IMR-90 (cell line): ENCODE measurements around the gene KLHL12. TPM values are rescaled to one million over a fixed set of nuclear protein-coding genes. Genes with fewer than 3 reads are reported as not detected.

Experiments used
- ATAC-seq: fragments of 200-7000 bp; cut with Tn5 transposase; 2 replicates; pipeline ENCODE4 v1.9.1; 2020; ENCODE audit warnings: low read depth, mild to moderate bottlenecking, moderate library complexity
- BruUV-seq: library from RNA; stranded (reverse); fragments of 400-500 nt; replicated peaks from 2 replicates; lab custom pipeline; 2021; lab: Mats Ljungman, UMichigan
- CTCF ChIA-PET: fragments of 300-600 bp; formaldehyde crosslinking; extraction: SDS; loops from one replicate; lab custom pipeline; 2021; ENCODE audit warnings: antibody characterized with exemption; lab: Yijun Ruan, JAX
- POLR2A ChIA-PET: fragments of 300-600 bp; sonication (Branson Sonifier 250); formaldehyde crosslinking; loops from one replicate; lab custom pipeline; 2022; ENCODE audit warnings: antibody characterized with exemption; ENCODE audit not compliant: unreplicated experiment; lab: Charles Lee
- DNase-seq: peaks from one replicate; pipeline ENCODE4 v3.0.0; 2013
- H2AFZ ChIP-seq: replicated peaks from 2 replicates; pipeline ENCODE3; 2013; ENCODE audit warnings: low read length, mild to moderate bottlenecking; ENCODE audit not compliant: poor library complexity
- H2AK5ac ChIP-seq: 2 replicates; pipeline ENCODE4 v1.6.1; 2013; ENCODE audit warnings: low read depth, low read length, inconsistent platforms
- H2AK9ac ChIP-seq: replicated peaks from 2 replicates; pipeline ENCODE3; 2013; ENCODE audit warnings: mild to moderate bottlenecking, low read depth, low read length, moderate library complexity; ENCODE audit not compliant: poor library complexity
- H2BK120ac ChIP-seq: 2 replicates; pipeline ENCODE4 v1.6.1; 2013; ENCODE audit warnings: low read depth, low read length, inconsistent platforms
- H2BK15ac ChIP-seq: 3 replicates; pipeline ENCODE4 v1.6.1; 2013; ENCODE audit warnings: low read depth, low read length, inconsistent platforms
- H2BK20ac ChIP-seq: 2 replicates; pipeline ENCODE4 v1.6.1; 2013; ENCODE audit warnings: low read depth, mild to moderate bottlenecking, inconsistent platforms, low read length, moderate library complexity
- H2BK5ac ChIP-seq: 2 replicates; pipeline ENCODE4 v1.6.1; 2013; ENCODE audit warnings: mild to moderate bottlenecking, low read depth, low read length, inconsistent platforms; ENCODE audit not compliant: poor library complexity, severe bottlenecking
- H3K14ac ChIP-seq: replicated peaks from 2 replicates; pipeline ENCODE4 v1.6.1; 2013; ENCODE audit warnings: low read depth, low read length, inconsistent platforms
- H3K18ac ChIP-seq: 2 replicates; pipeline ENCODE4 v1.6.1; 2013; ENCODE audit warnings: low read depth, low read length, control low read depth
- H3K23ac ChIP-seq: 2 replicates; pipeline ENCODE4 v1.6.1; 2013; ENCODE audit warnings: low read depth, low read length, inconsistent platforms
- H3K27ac ChIP-seq: 2 replicates; pipeline ENCODE4 v1.5.1; 2013; ENCODE audit warnings: mild to moderate bottlenecking, control low read depth, low read length; ENCODE audit not compliant: insufficient read depth
- H3K27me3 ChIP-seq: 2 replicates; pipeline ENCODE4 v1.6.1; 2013; ENCODE audit warnings: low read length; ENCODE audit not compliant: control insufficient read depth, insufficient read depth
- H3K36me3 ChIP-seq: 2 replicates; pipeline ENCODE4 v1.6.1; 2013; ENCODE audit warnings: low read length, mixed read lengths; ENCODE audit not compliant: control insufficient read depth, insufficient read depth
- H3K4ac ChIP-seq: 2 replicates; pipeline ENCODE4 v1.6.1; 2013; ENCODE audit warnings: low read depth, low read length, inconsistent platforms
- H3K4me1 ChIP-seq: 2 replicates; pipeline ENCODE4 v1.6.1; 2013; ENCODE audit warnings: low read length, mixed read lengths; ENCODE audit not compliant: control insufficient read depth, insufficient read depth
- H3K4me2 ChIP-seq: 2 replicates; pipeline ENCODE4 v1.6.1; 2013; ENCODE audit warnings: low read depth, mild to moderate bottlenecking, control low read depth, low read length, moderate library complexity
- H3K4me3 ChIP-seq: 2 replicates; pipeline ENCODE4 v1.5.1; 2013; ENCODE audit warnings: low read depth, mild to moderate bottlenecking, control low read depth, low read length, moderate library complexity; ENCODE audit not compliant: insufficient read depth
- H3K56ac ChIP-seq: 2 replicates; pipeline ENCODE4 v1.6.1; 2013; ENCODE audit warnings: low read length, inconsistent platforms; ENCODE audit not compliant: insufficient read depth; ENCODE audit errors: extremely low read depth
- H3K79me1 ChIP-seq, 2 experiments: 2 replicates each; pipeline ENCODE4 v1.6.1; 2013; ENCODE audit warnings: low read length in 2 of 2, inconsistent platforms in 1 of 2, low read depth in 1 of 2
- H3K9ac ChIP-seq: 2 replicates; pipeline ENCODE4 v1.6.1; 2013; ENCODE audit warnings: low read depth, low read length, control low read depth
- H3K9me1 ChIP-seq: 2 replicates; pipeline ENCODE4 v1.6.1; 2013; ENCODE audit warnings: low read length, inconsistent platforms; ENCODE audit not compliant: insufficient read depth
- H3K9me3 ChIP-seq: 2 replicates; pipeline ENCODE4 v1.6.1; 2013; ENCODE audit warnings: low read length; ENCODE audit not compliant: control insufficient read depth, insufficient read depth
- H4K20me1 ChIP-seq: 2 replicates; pipeline ENCODE4 v1.6.1; 2013; ENCODE audit warnings: low read length, inconsistent platforms; ENCODE audit not compliant: insufficient read depth
- H4K5ac ChIP-seq: 2 replicates; pipeline ENCODE4 v1.6.1; 2013; ENCODE audit warnings: mild to moderate bottlenecking, low read depth, low read length, control low read depth
- H4K8ac ChIP-seq, 2 experiments: 2 replicates each; pipeline ENCODE4 v1.6.1; 2013; ENCODE audit warnings: low read depth in 2 of 2, low read length in 2 of 2, control low read depth in 1 of 2, inconsistent platforms in 1 of 2
- H4K91ac ChIP-seq: 2 replicates; pipeline ENCODE4 v1.6.1; 2013; ENCODE audit warnings: low read depth, low read length, inconsistent platforms; ENCODE audit not compliant: insufficient read depth
- BHLHE40 ChIP-seq: fragments of 150-350 bp; IDR thresholded peaks from 2 replicates; pipeline ENCODE4 v1.6.1; 2016; ENCODE audit warnings: mild to moderate bottlenecking, low read depth, low read length
- CHD1 ChIP-seq: IDR thresholded peaks from 2 replicates; pipeline ENCODE4 v1.6.1; 2012; ENCODE audit warnings: low read depth, low read length, improper control_type of control experiment
- MAFK ChIP-seq: IDR thresholded peaks from 2 replicates; pipeline ENCODE4 v1.6.1; 2012; ENCODE audit warnings: low read depth, low read length, improper control_type of control experiment
- NFE2L2 ChIP-seq: fragments of 150-350 bp; IDR thresholded peaks from 2 replicates; pipeline ENCODE4 v1.6.1; 2016; ENCODE audit warnings: low read depth, mild to moderate bottlenecking, low read length
- POLR2A ChIP-seq: IDR thresholded peaks from 2 replicates; pipeline ENCODE4 v1.6.1; 2012; ENCODE audit warnings: mild to moderate bottlenecking, low read depth, low read length
- RAD21 ChIP-seq: IDR thresholded peaks from 2 replicates; pipeline ENCODE4 v1.6.1; 2012; ENCODE audit warnings: low read length, improper control_type of control experiment
- RCOR1 ChIP-seq: IDR thresholded peaks from 2 replicates; pipeline ENCODE4 v1.6.1; 2012; ENCODE audit warnings: mild to moderate bottlenecking, low read length, improper control_type of control experiment; ENCODE audit not compliant: insufficient replicate concordance
- WGBS, 2 experiments: methylation state at CpG; one replicate each; pipeline versions ENCODE4 v1.1.5 to v1.1.7; 2013; ENCODE audit warnings: missing lambda C conversion rate in 2 of 2; ENCODE audit not compliant: insufficient read length in 1 of 2; ENCODE audit errors: extremely low coverage in 2 of 2; 5-methylcytosine and 5-hydroxymethylcytosine counted together
- dilution Hi-C: fragments of 300-500 bp; cut with HindIII; formaldehyde crosslinking; loops from one replicate; pipeline ENCODE4 v1.14.3; 2018; ENCODE audit warnings: low sequenced_read_pairs; ENCODE audit not compliant: unreplicated experiment
- in situ Hi-C: fragments of 300-500 bp; cut with MboI; formaldehyde crosslinking; loops from 3 replicates; pipeline ENCODE4 v1.14.3; 2019; ENCODE audit warnings: low sequenced_read_pairs, inconsistent platforms, mixed read lengths
- intact Hi-C: fragments of 100-400 bp; cut with micrococcal nuclease; formaldehyde crosslinking; loops from 2 replicates; pipeline ENCODE4 v1.10.0; 2022
- polyA plus RNA-seq, 3 experiments: library from polyadenylated mRNA; depleted of rRNA; stranded (reverse); fragments of >200 nt; gene quantifications; 2 replicates each; pipeline ENCODE4 v1.2.3, GENCODE V29; 2012; ENCODE audit warnings: low replicate concordance in 1 of 3
- total RNA-seq: library from RNA; depleted of rRNA; stranded (reverse); fragments of >200 nt; gene quantifications from 2 replicates; pipeline ENCODE4 v1.2.3, GENCODE V29; 2012
- TF ChIP-seq, protein P1 (sequence below): fragments of 150-350 bp; IDR thresholded peaks from 2 replicates; pipeline ENCODE4 v1.6.1; 2017; ENCODE audit warnings: mild to moderate bottlenecking, antibody characterized with exemption, low read length, low read depth
- TF ChIP-seq, protein P2 (sequence below): fragments of 150-350 bp; IDR thresholded peaks from 2 replicates; pipeline ENCODE4 v1.6.1; 2016; ENCODE audit warnings: low read depth, mild to moderate bottlenecking, low read length, moderate library complexity, borderline replicate concordance
- TF ChIP-seq, protein P3 (sequence below): conservative IDR thresholded peaks from 2 replicates; pipeline ENCODE4 v1.5.1; 2012; ENCODE audit warnings: mild to moderate bottlenecking, low read depth, low read length, improper control_type of control experiment

The KLHL12 gene
- total and polyA plus RNA-seq, 2 of the 4 experiments (the other 2 are of a cell fraction), result 17.2 to 38.4 TPM

DNA sequence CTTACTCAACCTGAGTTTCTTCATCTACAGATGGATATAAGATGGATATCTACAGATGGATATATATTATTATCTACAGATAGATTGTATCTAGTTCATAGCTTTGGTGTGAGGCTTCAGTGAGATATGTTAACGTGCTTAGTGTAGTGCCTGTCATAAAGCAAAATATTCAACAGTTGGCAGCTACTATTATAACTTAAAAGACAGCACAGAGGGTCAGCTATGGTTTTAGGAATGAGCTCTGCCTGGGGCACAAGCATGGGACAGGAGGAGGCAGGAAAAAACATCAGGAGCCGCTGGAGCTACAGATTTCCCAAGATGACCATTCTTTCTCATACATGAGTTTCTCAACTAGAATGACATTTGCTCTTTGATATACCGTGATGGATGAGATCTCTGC lies 41.3 kb upstream of the KLHL12 start:
- no peak overlapping the region for H4K8ac ChIP-seq
- no peak overlapping the region for H3K18ac ChIP-seq
- no peak overlapping the region for H2AK9ac ChIP-seq
- peaks cover 10% of the 10 kb centered on the region for H3K27me3 ChIP-seq
- no peak overlapping the region for H4K5ac ChIP-seq
- H3K4me1 ChIP-seq, result peaks cover 9% of the 10 kb centered on the region
- no peak overlapping the region for H2BK120ac ChIP-seq
- ATAC-seq (no peak), DNase-seq (no peak)
- BruUV-seq, result no TSS peak
- H2AK5ac ChIP-seq, result no peak overlapping the region
- no peak overlapping the region for H3K4me3 ChIP-seq
- ChIA-PET POLR2A (no interaction called here), CTCF (interaction anchor here (1.1 kb wide), 1 partner anchor 25 kb away, joined by 3 read pairs; no protein-coding TSS in a partner anchor)
- H3K9me1 ChIP-seq, result peaks cover 17% of the 10 kb centered on the region
- no peak overlapping the region for H2BK5ac ChIP-seq
- dilution Hi-C loops, result no loop called here
- H3K9me3 ChIP-seq, result no peaks in the 10 kb centered on the region
- intact Hi-C loops, result no loop called here
- no peak overlapping the region for H2BK15ac ChIP-seq
- H3K9ac ChIP-seq, result no peak overlapping the region
- no peak overlapping the region for H3K4me2 ChIP-seq
- H3K36me3 ChIP-seq, result no peaks in the 10 kb centered on the region; the same call in none of the 2 replicates
- H3K56ac ChIP-seq, result no peak overlapping the region
- H4K91ac ChIP-seq, result no peak overlapping the region
- H3K27ac ChIP-seq, result no peak overlapping the region
- TF ChIP-seq RAD21, result no peak
- no peak for TF ChIP-seq RCOR1
- TF ChIP-seq, protein P1, sequence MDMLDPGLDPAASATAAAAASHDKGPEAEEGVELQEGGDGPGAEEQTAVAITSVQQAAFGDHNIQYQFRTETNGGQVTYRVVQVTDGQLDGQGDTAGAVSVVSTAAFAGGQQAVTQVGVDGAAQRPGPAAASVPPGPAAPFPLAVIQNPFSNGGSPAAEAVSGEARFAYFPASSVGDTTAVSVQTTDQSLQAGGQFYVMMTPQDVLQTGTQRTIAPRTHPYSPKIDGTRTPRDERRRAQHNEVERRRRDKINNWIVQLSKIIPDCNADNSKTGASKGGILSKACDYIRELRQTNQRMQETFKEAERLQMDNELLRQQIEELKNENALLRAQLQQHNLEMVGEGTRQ, result no peak
- TF ChIP-seq, protein P2, sequence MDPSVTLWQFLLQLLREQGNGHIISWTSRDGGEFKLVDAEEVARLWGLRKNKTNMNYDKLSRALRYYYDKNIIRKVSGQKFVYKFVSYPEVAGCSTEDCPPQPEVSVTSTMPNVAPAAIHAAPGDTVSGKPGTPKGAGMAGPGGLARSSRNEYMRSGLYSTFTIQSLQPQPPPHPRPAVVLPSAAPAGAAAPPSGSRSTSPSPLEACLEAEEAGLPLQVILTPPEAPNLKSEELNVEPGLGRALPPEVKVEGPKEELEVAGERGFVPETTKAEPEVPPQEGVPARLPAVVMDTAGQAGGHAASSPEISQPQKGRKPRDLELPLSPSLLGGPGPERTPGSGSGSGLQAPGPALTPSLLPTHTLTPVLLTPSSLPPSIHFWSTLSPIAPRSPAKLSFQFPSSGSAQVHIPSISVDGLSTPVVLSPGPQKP, result no peak
- TF ChIP-seq, protein P3, sequence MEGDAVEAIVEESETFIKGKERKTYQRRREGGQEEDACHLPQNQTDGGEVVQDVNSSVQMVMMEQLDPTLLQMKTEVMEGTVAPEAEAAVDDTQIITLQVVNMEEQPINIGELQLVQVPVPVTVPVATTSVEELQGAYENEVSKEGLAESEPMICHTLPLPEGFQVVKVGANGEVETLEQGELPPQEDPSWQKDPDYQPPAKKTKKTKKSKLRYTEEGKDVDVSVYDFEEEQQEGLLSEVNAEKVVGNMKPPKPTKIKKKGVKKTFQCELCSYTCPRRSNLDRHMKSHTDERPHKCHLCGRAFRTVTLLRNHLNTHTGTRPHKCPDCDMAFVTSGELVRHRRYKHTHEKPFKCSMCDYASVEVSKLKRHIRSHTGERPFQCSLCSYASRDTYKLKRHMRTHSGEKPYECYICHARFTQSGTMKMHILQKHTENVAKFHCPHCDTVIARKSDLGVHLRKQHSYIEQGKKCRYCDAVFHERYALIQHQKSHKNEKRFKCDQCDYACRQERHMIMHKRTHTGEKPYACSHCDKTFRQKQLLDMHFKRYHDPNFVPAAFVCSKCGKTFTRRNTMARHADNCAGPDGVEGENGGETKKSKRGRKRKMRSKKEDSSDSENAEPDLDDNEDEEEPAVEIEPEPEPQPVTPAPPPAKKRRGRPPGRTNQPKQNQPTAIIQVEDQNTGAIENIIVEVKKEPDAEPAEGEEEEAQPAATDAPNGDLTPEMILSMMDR, result no peak
- TF ChIP-seq MAFK, result no peak
- TF ChIP-seq CHD1, result no peak
- no peak for TF ChIP-seq POLR2A
- TF ChIP-seq BHLHE40, result no peak
- TF ChIP-seq NFE2L2, result no peak
- WGBS, 2 experiments, result no CpG with 5 or more reads among the region's 3 CpGs
- H4K20me1 ChIP-seq, result no peaks in the 10 kb centered on the region
- no peak overlapping the region for H2AFZ ChIP-seq
- no peak overlapping the region for H3K14ac ChIP-seq
- H3K23ac ChIP-seq, result no peak overlapping the region
- H3K4ac ChIP-seq, result no peak overlapping the region
- in situ Hi-C loops, result no loop called here
- no peak overlapping the region for H2BK20ac ChIP-seq
- peaks cover 12 to 21% of the 10 kb centered on the region in 2 experiments for H3K79me1 ChIP-seq
